DOHH2 (cell line): ENCODE data around the gene ETV5.
"Not testable (repeated sequence)": the region's sequence is repeated elsewhere in the genome, so short reads cannot be mapped to it uniquely, and the experiment has no call there.

Source experiments
- H3F3A ChIP-seq: fragments of 200-600 bp; sonication (generic), shearing (Covaris generic); 2 replicates; pipeline ENCODE4 v1.6.0; 2016; ENCODE audit warnings: antibody characterized with exemption, mild to moderate bottlenecking; ENCODE audit not compliant: control insufficient read depth, insufficient read depth
- H3K27ac ChIP-seq: fragments of 200-600 bp; sonication (generic); 2 replicates; pipeline ENCODE4 v1.5.1; 2014; ENCODE audit warnings: low read depth, mild to moderate bottlenecking, low read length, moderate library complexity
- H3K27me3 ChIP-seq: fragments of 200-600 bp; sonication (generic); 2 replicates; pipeline ENCODE4 v1.6.1; 2014; ENCODE audit warnings: mild to moderate bottlenecking, low read length, mixed read lengths; ENCODE audit not compliant: control insufficient read depth
- H3K36me3 ChIP-seq: fragments of 200-600 bp; sonication (generic); 2 replicates; pipeline ENCODE4 v1.6.1; 2014; ENCODE audit warnings: mild to moderate bottlenecking, low read length, moderate library complexity, mixed read lengths; ENCODE audit not compliant: control insufficient read depth
- H3K4me1 ChIP-seq: fragments of 200-600 bp; sonication (generic); 2 replicates; pipeline ENCODE4 v1.6.1; 2014; ENCODE audit warnings: mild to moderate bottlenecking, low read length, mixed read lengths; ENCODE audit not compliant: control insufficient read depth
- H3K4me2 ChIP-seq: fragments of 200-600 bp; sonication (generic); 2 replicates; pipeline ENCODE4 v1.6.0; 2014; ENCODE audit warnings: mild to moderate bottlenecking, low read length, moderate library complexity
- H3K4me3 ChIP-seq: fragments of 200-600 bp; sonication (generic); 2 replicates; pipeline ENCODE4 v1.5.1; 2014; ENCODE audit warnings: mild to moderate bottlenecking, low read length, mixed read lengths
- H3K79me2 ChIP-seq: fragments of 200-600 bp; sonication (generic); 2 replicates; pipeline ENCODE4 v1.6.1; 2014; ENCODE audit warnings: mild to moderate bottlenecking, low read length, mixed read lengths; ENCODE audit not compliant: control insufficient read depth
- H3K9me2 ChIP-seq: fragments of 200-600 bp; sonication (generic); replicated peaks from 2 replicates; pipeline ENCODE4 v1.6.1; 2014; ENCODE audit warnings: mild to moderate bottlenecking, low read length, mixed read lengths; ENCODE audit not compliant: control insufficient read depth
- H3K9me3 ChIP-seq: fragments of 200-600 bp; sonication (generic); 2 replicates; pipeline ENCODE4 v1.6.1; 2014; ENCODE audit warnings: antibody characterized with exemption, low read length, mixed read lengths; ENCODE audit not compliant: control insufficient read depth, insufficient read depth
- H4K20me1 ChIP-seq: fragments of 200-600 bp; sonication (generic); 2 replicates; pipeline ENCODE4 v1.6.0; 2014; ENCODE audit warnings: low read depth, mild to moderate bottlenecking, antibody characterized with exemption, low read length, moderate library complexity; ENCODE audit not compliant: control insufficient read depth, insufficient read depth
- CTCF ChIP-seq: fragments of 200-600 bp; sonication (generic); IDR thresholded peaks from one replicate; pipeline ENCODE4 v1.5.1; 2014; ENCODE audit warnings: antibody characterized with exemption, mild to moderate bottlenecking, low read depth, low read length; ENCODE audit not compliant: poor library complexity, severe bottlenecking
- EZH2phosphoT487 ChIP-seq: fragments of 200-600 bp; sonication (generic); IDR thresholded peaks from 2 replicates; pipeline ENCODE4 v1.6.1; 2017; ENCODE audit warnings: borderline replicate concordance, mild to moderate bottlenecking, antibody characterized with exemption, low read length, moderate library complexity, mixed read lengths

ETV5 gene

DNA sequence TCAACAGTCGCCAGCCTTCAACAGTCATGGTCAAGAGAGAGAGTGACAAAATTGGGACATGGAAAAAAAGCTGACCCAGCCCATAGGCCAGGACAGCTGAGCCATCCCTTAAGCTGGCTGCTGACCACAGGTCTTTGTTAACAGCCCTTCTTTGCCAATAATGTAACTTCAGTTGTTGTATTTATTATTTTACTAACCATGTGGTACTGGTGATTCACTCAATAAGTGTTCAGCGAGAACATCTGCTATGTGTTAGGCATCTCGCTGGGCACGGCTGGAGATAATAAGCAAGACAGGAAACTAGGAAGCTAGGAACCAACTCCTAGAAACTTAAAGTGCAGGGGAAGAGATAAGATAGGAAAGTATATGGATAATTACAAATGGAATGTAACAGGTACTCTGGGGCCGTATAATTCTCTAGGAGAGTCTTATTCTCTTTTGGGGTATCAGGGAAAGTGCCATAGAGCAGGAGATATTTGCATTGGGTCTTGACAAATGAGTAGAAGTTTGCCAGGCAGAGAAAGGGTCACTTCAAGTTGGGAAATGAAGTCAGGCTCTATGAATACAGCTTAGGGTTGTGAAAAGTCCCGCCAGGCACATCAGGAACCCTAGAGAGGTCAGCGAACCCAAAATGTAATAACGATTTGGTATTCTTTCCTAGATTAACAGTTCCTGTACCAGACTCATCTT, 87.1 kb downstream of the ETV5 start:
- H3K9me2 ChIP-seq = no peaks in the 10 kb centered on the region
- no peaks in the 10 kb centered on the region for H3K36me3 ChIP-seq
- H3K27ac ChIP-seq = no peak overlapping the region
- no peaks in the 10 kb centered on the region for H4K20me1 ChIP-seq
- H3K4me3 ChIP-seq = no peak overlapping the region
- H3F3A ChIP-seq = no peaks in the 10 kb centered on the region
- no peaks in the 10 kb centered on the region for H3K4me1 ChIP-seq
- H3K27me3 ChIP-seq = peaks cover 27% of the 10 kb centered on the region
- no peak for TF ChIP-seq EZH2phosphoT487
- no peak for TF ChIP-seq CTCF
- H3K4me2 ChIP-seq = no peak overlapping the region
- H3K9me3 ChIP-seq = no peaks in the 10 kb centered on the region
- H3K79me2 ChIP-seq = no peaks in the 10 kb centered on the region

DNA sequence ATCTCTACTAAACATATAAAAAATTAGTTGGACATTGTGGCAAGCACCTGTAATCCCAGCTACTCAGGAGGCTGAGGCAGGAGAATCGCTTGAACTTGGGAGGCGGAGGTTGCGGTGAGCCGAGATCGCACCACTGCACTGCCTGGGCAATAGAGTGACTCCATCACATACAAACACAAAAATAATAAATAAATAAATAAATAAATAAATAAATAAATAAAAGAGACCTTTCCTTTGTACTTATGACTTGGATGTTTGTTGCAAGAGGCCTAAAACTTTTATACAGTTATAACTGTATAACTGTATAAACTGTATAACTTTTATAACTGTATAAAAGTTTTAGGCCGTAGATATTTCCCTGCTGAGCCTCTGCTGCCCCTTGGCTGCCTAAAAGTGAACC, 87.6 kb downstream of the ETV5 start:
- H3K4me3 ChIP-seq, H4K20me1 ChIP-seq, H3K79me2 ChIP-seq, H3K9me3 ChIP-seq, H3K4me2 ChIP-seq, H3K9me2 ChIP-seq, H3F3A ChIP-seq, H3K4me1 ChIP-seq, H3K36me3 ChIP-seq, H3K27ac ChIP-seq: not testable (repeated sequence)
- peaks cover 27% of the 10 kb centered on the region for H3K27me3 ChIP-seq

GRCh38 chr3:186019288-186019687, 89.6 kb downstream of the ETV5 start:
- not testable (repeated sequence) for H3K27ac ChIP-seq, H3F3A ChIP-seq, H3K4me3 ChIP-seq, H3K4me1 ChIP-seq, H3K79me2 ChIP-seq, H3K9me3 ChIP-seq, H4K20me1 ChIP-seq, H3K4me2 ChIP-seq, H3K9me2 ChIP-seq, H3K36me3 ChIP-seq
- peaks cover 13% of the 10 kb centered on the region for H3K27me3 ChIP-seq

- H3K79me2 ChIP-seq = no peaks in the 10 kb centered on the region
- no peaks in the 10 kb centered on the region for H4K20me1 ChIP-seq
- H3K27me3 ChIP-seq = no peaks in the 10 kb centered on the region
- TF ChIP-seq CTCF (no peak), EZH2phosphoT487 (no peak)
- no peak overlapping the region for H3K27ac ChIP-seq
- H3K36me3 ChIP-seq = no peaks in the 10 kb centered on the region
- H3K4me2 ChIP-seq = no peak overlapping the region
- no peaks in the 10 kb centered on the region for H3K4me1 ChIP-seq
- no peaks in the 10 kb centered on the region for H3K9me3 ChIP-seq
- no peak overlapping the region for H3K4me3 ChIP-seq
- H3F3A ChIP-seq = no peaks in the 10 kb centered on the region
- no peaks in the 10 kb centered on the region for H3K9me2 ChIP-seq
Measured at GRCh38 chr3:186014866-186015265, 94.0 kb downstream of the ETV5 start.
